D341Med (cell line): ENCODE measurements around the gene PCSK2.

ENCODE experiments used
- DNase-seq: peaks from one replicate; pipeline ENCODE4 v3.0.0; 2012; ENCODE audit warnings: low spot score

Gene PCSK2

GRCh38 chr20:17395729-17396128, 168.9 kb downstream of the PCSK2 start:
- DNase-seq, result no peak

GRCh38 chr20:17399303-17399985, 172.6 kb downstream of the PCSK2 start:
- peak; percentile 42 for DNase-seq

- DNase-seq, result no peak
Measured at GRCh38 chr20:17403461-17403860, 176.6 kb downstream of the PCSK2 start.

- no peak for DNase-seq
Measured at GRCh38 chr20:17406051-17406590, 179.3 kb downstream of the PCSK2 start.

- no peak for DNase-seq
Measured at GRCh38 chr20:17407550-17407949, 180.7 kb downstream of the PCSK2 start.

GRCh38 chr20:17417225-17417624, 190.4 kb downstream of the PCSK2 start:
- no peak for DNase-seq

- no peak for DNase-seq
Measured at GRCh38 chr20:17418737-17419136, 191.9 kb downstream of the PCSK2 start.

GRCh38 chr20:17419479-17420041, 192.7 kb downstream of the PCSK2 start:
- DNase-seq, result no peak

GRCh38 chr20:17421493-17421892, 194.7 kb downstream of the PCSK2 start:
- DNase-seq, result no peak

- no peak for DNase-seq
Measured at GRCh38 chr20:17423782-17424181, 196.9 kb downstream of the PCSK2 start.

- no peak for DNase-seq
Measured at GRCh38 chr20:17427638-17428037, 200.8 kb downstream of the PCSK2 start.

- no peak for DNase-seq
Measured at GRCh38 chr20:17430125-17430950, 203.5 kb downstream of the PCSK2 start.

GRCh38 chr20:17431621-17432364, 205.0 kb downstream of the PCSK2 start:
- peak; percentile 70 for DNase-seq

- no peak for DNase-seq
Measured at GRCh38 chr20:17436664-17437063, 209.8 kb downstream of the PCSK2 start.

- no peak for DNase-seq
Measured at GRCh38 chr20:17437251-17437650, 210.4 kb downstream of the PCSK2 start.

GRCh38 chr20:17438436-17439039, 211.7 kb downstream of the PCSK2 start:
- DNase-seq, result no peak

GRCh38 chr20:17439616-17440296, 212.9 kb downstream of the PCSK2 start:
- no peak for DNase-seq

- DNase-seq, result no peak
Measured at GRCh38 chr20:17441745-17442144, 214.9 kb downstream of the PCSK2 start.

- DNase-seq, result no peak
Measured at GRCh38 chr20:17442588-17442987, 215.7 kb downstream of the PCSK2 start.

- no peak for DNase-seq
Measured at GRCh38 chr20:17443131-17443858, 216.5 kb downstream of the PCSK2 start.
